GM18508 (cell line): Measurements from ENCODE around the gene TP53I3.
"Not testable (repeated sequence)": the region's sequence is repeated elsewhere in the genome, so short reads cannot be mapped to it uniquely, and the experiment has no call there.

ENCODE experiments used
- ATAC-seq: cut with Tn5 transposase; IDR thresholded peaks from one replicate; pipeline ENCODE4 v1.9.1; 2021; ENCODE audit warnings: moderate number of reproducible peaks; ENCODE audit not compliant: insufficient read depth, unreplicated experiment

TP53I3 gene

DNA sequence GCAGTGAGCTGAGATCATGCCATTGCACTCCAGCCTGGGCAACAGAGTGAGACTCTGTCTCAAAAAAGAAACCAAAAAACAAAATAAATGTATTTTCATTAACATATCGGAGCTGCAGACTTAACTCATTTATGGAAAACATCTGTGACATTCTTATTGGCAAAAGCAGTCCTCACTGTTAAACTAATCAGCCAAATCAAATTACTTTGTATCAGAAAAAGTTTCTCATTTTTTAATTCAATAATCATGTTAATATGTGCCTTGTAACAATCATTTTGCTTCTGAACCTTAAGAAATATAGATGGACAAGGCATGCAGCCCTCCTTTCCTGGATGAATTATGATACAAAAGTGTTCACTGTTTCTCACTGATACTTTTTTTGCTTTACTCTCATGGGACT is 18.0 kb upstream of the TP53I3 start:
- no peak for ATAC-seq

- ATAC-seq = no peak
Observed at GRCh38 chr2:24101992-24102391, 17.4 kb upstream of the TP53I3 start.

DNA sequence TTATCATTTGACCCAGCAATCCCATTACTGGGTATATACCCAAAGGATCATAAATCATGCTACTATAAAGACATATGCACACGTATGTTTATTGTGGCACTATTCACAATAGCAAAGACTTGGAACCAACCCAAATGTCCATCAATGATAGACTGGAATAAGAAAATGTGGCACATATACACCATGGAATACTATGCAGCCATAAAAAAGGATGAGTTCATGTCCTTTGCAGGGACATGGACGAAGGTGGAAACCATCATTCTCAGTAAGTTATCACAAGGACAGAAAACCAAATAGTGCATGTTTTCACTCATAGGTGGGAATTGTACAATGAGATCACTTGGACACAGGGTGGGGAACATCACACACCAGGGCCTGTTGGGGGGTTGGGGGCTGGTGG is 16.1 kb upstream of the TP53I3 start:
- not testable (repeated sequence) for ATAC-seq

DNA sequence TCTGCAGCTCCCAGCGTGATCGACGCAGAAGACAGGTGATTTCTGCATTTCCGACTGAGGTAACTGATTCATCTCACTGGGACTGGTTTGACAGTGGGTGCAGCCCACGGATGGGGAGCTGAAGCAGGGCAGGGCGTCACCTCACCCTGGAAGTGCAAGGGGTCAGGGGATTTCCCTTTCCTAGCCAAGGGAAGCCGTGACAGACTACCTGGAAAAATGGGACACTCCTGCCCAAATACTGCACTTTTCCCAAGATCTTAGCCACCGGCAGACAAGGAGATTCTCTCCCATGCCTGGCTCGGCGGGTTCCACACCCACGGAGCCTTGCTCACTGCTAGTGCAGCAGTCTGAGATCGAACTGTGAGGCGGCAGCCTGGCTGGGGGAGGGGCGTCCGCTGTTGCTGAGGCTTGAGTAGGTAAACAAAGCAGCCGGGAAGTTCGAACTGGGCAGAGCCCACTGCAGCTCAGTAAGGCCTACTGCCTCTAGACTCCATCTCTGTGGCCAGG is 10.6 kb upstream of the TP53I3 start:
- not testable (repeated sequence) for ATAC-seq

DNA sequence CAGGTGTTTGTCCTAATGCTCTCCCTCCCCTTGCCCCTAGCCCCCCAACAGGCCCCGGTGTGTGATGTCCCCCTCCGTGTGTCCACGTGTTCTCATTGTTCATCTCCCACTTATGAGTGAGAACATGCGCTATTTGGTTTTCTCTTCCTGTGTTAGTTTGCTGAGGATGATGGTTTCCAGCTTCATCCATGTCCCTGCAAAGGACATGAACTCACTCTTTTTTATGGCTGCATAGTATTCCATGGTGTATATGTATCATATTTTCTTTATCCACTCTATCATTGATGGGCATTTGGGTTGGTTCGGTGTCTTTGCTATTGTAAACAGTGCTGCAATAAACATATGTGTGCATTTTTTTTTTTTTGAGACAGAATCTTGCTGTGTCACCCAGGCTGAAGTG is 8.6 kb upstream of the TP53I3 start:
- ATAC-seq = not testable (repeated sequence)

- ATAC-seq = no peak
Observed at GRCh38 chr2:24088821-24089359, 4.3 kb upstream of the TP53I3 start.

DNA sequence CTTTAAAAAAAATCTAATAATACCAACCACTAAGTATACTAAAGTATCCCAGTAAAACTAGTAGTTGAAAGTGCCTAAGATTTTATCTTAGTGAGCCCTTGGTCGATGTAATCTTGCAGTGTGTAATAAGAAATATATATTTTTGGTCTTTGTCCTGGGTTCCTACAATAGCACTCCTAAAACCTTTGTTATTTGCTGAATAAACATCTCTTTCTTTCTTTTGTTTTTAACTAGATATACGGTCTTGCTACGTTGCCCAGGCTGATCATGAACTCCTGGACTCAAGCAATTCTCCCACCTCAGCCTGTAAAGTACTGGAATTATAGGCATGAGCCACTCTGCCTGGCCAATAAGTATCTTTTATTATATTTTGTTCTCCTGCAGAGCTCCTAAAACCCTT is 2.4 kb upstream of the TP53I3 start:
- no peak for ATAC-seq

DNA sequence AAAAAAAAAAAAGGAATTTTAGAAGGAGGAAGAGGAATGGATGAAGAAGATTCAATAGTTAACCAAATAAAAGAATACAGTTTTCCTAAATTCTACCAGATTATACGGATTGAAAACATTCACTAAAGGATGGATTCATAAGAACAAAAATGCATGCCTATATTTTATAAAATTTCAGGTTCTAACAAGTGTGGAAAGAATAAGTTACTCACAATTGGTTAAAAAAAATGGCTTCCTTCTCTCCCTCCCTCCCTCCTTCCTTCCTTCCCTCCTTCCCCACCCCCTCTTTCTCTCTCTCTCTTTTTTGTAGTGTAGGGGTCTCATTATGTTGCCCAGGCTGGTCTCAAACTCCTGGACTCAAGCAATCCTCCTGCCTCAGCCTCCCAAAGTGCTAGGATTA is 1.6 kb upstream of the TP53I3 start:
- no peak for ATAC-seq

DNA sequence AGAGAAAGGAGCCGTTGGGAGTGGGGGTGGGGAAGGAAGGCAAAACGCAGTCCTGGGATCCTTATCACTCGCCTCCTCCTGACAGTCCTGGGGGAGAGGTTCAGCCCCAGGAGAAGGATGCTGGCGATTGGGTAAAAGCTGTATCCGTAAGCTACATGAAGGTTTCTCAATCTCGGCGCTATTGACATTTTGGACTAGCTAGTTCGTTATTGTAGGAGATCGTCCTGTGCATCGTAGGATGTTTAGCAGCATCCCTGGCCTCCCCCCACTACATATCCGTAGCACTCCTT is 511 bp upstream of the TP53I3 start:
- ATAC-seq = no peak

DNA sequence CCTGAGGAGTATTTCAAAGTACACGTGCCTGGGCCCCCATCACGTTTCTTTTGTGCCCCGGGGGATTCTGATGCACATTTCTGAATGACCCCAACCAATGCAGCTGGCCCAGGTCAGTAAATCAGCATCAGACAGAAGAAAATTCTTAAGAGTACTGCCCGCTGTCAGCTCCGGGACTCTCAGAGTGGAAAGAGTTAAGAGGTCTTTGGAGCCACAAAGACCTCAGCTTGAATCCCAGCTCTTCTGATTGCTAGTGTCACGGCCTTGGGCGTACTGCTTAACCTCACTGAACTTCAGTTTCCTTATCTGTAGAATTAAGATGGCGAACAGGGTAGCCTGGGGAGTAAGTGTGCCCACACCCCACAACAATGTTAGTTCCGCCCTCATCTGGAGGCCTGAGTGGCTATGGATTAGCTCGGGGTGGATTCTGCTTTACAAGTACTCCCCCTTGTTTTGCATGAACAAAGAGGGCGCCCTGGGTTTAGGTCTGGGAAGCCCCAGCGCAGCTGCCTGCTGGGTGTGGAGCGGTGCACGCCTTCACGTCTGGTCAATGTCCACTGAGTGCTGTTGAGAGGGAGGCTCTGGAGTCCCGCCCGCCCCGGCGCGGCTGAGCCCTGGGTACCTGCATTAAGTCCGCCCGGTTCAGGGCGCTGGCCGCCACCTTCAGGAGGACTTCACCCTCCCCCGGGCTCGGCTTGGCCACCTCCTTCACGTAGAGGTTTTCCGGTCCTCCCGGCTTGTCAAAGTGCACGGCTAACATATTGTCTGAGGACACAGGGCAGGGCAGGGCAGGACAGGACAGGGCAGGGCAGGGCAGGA is 858 bp downstream of the TP53I3 start:
- ATAC-seq = peak; percentile 57

DNA sequence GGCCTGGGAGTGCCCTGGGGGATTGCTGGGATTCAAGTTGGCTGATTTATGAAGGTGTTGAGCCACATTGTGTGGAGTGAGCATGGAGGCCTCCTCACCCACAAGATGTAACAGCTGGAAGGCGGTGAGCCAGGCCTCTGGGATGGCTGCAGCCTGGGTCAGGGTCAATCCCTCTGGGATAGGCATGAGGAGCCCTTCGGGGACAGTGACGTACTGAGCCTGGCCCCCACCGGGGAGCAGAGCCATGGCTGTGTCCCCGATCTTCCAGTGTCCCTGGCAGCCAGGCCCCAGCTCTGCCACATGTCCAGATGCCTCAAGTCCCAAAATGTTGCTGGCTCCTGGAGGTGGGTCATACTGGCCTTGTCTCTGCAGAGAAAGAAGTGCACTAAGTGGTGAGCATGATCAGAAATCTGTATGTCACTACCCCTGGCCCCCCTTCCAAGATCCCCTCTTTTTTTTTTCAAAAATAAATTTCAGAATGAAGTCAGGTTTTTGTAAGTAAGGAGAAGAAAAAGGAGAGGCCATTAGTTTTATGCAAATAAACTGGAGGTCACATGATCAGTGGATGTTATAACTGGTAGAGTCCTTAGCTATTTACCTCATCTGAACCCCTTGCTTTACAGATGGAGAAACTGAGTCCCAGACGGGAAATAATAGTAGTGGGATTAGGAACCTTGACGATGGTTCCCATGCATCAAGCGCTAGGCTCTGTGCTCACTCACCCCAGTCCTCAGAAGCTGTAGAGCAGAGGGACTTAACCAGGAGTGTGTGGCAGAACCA is 1.7 kb downstream of the TP53I3 start:
- no peak for ATAC-seq

DNA sequence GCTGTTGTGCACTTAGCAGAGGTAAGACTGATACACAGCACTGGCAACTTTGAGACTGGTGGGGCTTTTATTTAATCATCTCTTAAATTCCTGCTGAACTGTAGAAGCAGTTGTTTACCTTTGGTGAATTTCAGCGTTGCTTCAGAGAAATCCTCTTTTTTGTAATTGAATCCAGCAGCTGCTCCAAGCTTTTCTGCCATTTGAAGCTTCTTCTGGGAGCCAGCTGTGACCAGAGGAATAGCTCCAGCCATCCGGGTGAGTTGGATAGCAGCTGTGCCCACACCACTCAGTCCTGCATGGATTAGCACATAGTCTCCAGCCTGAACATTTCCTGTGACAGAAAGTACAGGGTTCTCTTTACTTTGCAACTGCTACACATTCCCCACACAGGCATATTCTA is 3.9 kb downstream of the TP53I3 start:
- no peak for ATAC-seq

DNA sequence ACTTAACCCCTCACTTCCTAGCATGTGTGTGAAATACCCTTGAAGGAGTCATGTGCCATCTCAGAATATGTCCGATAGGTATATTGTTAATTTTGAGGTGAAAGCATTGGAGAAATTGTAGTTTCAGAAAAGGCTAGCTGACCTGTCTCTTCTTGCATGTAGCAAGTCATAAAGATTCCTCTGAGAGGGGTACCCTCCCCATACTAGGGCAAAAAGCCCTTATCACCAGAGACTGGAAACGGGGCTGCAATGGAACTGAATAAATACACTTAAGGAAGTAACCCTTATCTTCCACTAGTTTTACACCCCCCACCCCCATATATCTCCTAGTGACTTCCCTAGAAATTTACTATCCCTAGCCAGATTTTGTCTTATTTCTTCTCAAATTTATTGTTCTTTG is 6.8 kb downstream of the TP53I3 start:
- ATAC-seq = no peak

DNA sequence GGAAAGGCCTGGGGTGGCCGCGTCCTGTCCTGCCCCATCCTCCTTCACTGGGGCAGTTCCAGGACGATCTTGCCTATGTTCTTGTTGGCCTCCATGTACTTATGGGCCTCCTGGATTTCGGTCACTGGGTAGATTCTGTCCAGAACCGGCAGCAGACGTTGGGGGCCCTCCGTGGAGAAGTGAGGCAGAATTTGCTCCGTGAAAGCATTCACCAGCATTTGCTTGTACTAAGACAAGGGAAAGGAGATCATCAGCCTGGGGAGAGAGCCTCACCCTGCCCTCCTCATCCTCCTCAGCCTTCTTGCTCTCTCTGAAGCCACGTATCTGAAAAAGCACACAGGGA is 7.1 kb downstream of the TP53I3 start:
- ATAC-seq = no peak

- no peak for ATAC-seq
Observed at GRCh38 chr2:24076849-24077534, 7.6 kb downstream of the TP53I3 start.

DNA sequence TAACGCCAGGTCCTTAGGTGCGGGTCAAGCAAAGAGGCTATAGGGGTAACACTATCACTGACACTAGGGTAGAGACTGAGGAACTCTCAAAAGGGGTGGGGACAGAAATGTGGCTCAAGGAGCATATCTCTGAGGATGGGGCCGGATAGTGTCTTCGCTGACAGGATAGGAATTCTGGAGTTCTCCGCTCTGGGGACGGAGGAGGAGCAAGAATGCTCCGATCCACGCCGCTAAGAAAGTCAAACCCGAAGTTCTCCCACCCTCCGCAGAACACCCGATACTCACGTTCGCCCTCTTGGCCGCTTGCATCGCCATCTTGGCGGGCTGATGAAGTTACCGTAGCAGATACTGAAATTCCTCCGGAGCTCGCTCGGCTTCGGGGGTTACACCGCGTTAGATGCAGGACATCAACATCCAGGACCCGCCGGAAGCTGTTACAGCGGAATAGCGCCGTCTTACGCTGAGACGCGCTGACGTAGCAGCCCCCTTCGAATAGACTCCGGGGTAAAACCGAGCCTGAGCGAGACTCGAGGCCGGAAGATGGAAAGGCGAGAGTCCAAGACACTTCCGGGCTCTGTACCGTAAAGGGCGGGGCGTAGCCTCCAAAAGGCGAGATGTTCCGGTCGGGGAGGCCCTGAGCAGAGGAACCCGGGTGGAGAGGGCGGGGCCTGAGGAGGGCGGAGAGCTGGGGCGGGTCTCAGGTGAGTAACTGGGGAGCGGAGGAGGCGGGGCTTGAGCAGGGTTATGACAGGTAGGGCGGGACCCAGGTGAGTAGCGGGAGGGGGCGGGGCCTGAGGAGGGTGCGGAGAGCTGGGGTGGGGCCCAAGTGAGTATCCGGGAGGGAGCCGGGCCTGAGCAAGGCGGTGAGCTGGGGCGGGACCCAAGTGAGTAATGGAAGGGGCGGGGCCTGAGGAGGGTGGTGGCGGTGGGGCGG is 8.5 kb downstream of the TP53I3 start, which contains the start of gene SF3B6:
TSS of gene SF3B6 (minus strand) at position 412 of the 934 bp plus-strand sequence. CDS start at position 315, 97 bp downstream.
- ATAC-seq = peak; percentile 90

DNA sequence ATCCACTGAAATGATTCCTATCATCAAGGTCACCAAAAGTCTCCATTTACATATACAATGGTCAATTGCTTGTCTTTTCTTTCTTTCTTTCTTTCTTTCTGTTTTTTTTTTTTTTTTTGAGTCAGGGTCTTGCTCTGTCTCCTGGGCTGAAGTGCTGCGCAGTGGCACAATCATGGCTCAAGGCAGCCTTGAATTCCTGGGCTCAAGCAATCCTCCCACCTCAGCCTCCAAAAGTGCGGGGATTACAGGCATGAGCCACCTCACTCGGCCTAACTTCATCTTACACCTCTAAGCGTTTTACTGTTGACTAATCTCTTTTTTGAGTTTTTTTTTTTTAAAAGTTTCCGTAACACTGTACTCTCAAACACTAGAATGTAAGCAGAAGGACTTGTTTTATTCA is 9.4 kb downstream of the TP53I3 start:
- ATAC-seq = no peak

- ATAC-seq = no peak
Observed at GRCh38 chr2:24073816-24074215, 10.8 kb downstream of the TP53I3 start.

DNA sequence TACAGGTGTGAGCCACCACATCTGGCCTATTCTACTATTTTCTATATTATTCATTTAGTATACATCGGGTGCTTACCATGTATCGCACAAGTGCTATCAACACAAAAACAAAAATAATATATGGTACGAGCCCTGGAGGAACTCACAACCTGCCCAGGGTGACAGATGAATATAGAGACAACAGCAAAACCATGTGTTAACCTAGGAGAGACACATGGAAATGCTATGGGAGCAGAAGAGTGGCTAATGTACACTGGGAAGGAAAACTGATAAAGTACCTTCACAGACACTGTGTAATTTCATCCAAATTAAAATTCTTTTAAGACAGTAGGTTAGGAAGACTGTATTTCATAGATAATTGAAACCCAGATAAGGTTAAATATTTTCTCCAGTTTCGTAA is 12.4 kb downstream of the TP53I3 start:
- ATAC-seq = no peak

GRCh38 chr2:24065341-24065740 is 19.3 kb downstream of the TP53I3 start:
- ATAC-seq = no peak
